HepG2 (cell line): ENCODE results near the gene MOGAT3. TPM values are rescaled to one million over a fixed set of nuclear protein-coding genes. Genes with fewer than 3 reads are reported as not detected.

Experiments
- HDAC1 ChIP-seq: sonication (generic); formaldehyde crosslinking; IDR thresholded peaks from 2 replicates; pipeline ENCODE4 v1.5.1; 2020; ENCODE audit warnings: mild to moderate bottlenecking, missing genetic modification reagents
- RAD21 ChIP-seq: fragments of 450-650 bp; formaldehyde crosslinking; IDR thresholded peaks from 2 replicates; pipeline ENCODE4 v1.5.0; 2020; ENCODE audit warnings: mild to moderate bottlenecking
- ZNF510 ChIP-seq: sonication (generic); formaldehyde crosslinking; IDR thresholded peaks from 2 replicates; pipeline ENCODE4 v1.4.0; 2020; ENCODE audit warnings: low read depth, mild to moderate bottlenecking, missing genetic modification reagents
- polyA plus RNA-seq, 8 experiments: library from polyadenylated mRNA; depleted of rRNA in 3 of 8; stranded (reverse) in 7 of 8; unstranded in 1 of 8; fragments of >200 nt; fragmentation: Illumina TruSeq in 4 of 8; extraction: Trizol in 4 of 8; gene quantifications; 2 replicates each; pipeline versions ENCODE4 v1.2.1 to v1.2.3, GENCODE V29; 2011 to 2016; ENCODE audit warnings: low read depth in 4 of 8, missing spikeins in 1 of 8, mixed read lengths in 1 of 8; ENCODE audit not compliant: insufficient read depth in 1 of 8
- total RNA-seq, 5 experiments: library from RNA; depleted of rRNA; stranded (reverse); fragments of >200 nt; fragmentation: Illumina TruSeq; extraction: Trizol; gene quantifications; 2 replicates each; pipeline ENCODE4 v1.2.3, GENCODE V29; 2016; ENCODE audit warnings: low read depth in 1 of 5
- TF ChIP-seq, protein P1 (sequence below): sonication (generic); formaldehyde crosslinking; conservative IDR thresholded peaks from 2 replicates; pipeline ENCODE4 v1.4.0; 2020; ENCODE audit warnings: missing genetic modification reagents
- TF ChIP-seq, protein P2 (sequence below): IDR thresholded peaks from 2 replicates; pipeline ENCODE4 v1.6.1; 2016; ENCODE audit warnings: low read depth, missing genetic modification reagents, missing compliant biosample characterization
- TF ChIP-seq, protein P3 (sequence below): IDR thresholded peaks from 2 replicates; pipeline ENCODE4 v1.6.1; 2016; ENCODE audit warnings: low read depth, control low read depth
- TF ChIP-seq, protein P4 (sequence below): sonication (generic); formaldehyde crosslinking; IDR thresholded peaks from 2 replicates; pipeline ENCODE4 v1.4.0; 2020; ENCODE audit warnings: missing genetic modification reagents
- TF ChIP-seq, protein P5 (sequence below): sonication (generic); formaldehyde crosslinking; IDR thresholded peaks from 2 replicates; pipeline ENCODE4 v1.5.1; 2020; ENCODE audit warnings: missing genetic modification reagents, mild to moderate bottlenecking, borderline replicate concordance
- TF ChIP-seq, protein P6 (sequence below): sonication (generic); IDR thresholded peaks from 2 replicates; pipeline ENCODE4 v1.6.1; 2016; ENCODE audit warnings: low read depth, borderline replicate concordance

Gene MOGAT3
- total and polyA plus RNA-seq, 2 of the 13 experiments (the other 11 are each of a cell fraction or from before 2014, with no cell fraction given), result 22.5 to 30.5 TPM

DNA sequence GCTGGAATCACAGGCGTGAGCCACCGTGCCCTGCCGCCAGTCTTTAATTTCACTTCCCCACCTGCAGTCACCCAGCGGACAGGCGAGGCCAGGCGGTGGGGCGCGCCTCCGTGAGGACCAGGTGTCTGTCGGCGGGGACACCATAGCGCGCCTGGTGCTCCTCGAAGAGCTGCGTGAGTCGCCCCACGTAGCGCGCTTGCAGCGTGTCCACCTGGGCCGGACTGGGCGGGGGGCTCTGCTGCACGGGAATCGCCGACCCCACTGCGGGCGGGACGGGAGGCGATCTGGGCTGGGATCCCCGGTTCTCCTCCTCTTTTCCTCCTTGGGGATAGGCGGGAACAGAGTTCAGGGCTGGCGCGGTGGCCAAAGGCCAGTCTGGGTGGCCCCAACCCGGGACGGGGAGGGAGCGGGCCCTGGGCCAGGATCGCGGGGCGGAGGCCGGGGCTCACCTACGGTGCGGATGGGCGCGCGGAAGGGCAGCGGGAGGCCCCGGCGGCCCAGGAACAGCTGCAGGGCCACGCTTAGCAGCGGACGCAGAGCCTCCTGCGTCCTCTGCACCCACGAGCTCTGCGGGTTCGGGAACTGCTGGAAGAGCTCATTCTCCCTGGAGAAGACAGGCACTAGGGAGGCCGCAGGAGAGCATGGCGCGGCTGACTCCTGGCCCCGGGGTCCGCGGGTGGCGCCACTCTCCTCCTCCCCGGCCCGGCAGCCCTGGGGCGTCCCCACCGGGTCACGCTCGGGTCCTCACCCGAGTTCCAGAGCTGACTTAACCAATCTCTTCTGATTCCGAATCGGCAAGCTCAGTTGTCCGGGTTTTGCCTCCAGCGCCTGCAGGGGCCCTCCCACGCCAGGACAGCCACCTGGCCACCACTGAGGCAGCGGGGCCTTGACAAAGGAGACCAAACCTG, 1.1 kb upstream of the MOGAT3 start (continued):
- peak; percentile 56; the same call in 1 of the 2 replicates for TF ChIP-seq HDAC1 (CRISPR knock-in tag)
- TF ChIP-seq, protein P1, sequence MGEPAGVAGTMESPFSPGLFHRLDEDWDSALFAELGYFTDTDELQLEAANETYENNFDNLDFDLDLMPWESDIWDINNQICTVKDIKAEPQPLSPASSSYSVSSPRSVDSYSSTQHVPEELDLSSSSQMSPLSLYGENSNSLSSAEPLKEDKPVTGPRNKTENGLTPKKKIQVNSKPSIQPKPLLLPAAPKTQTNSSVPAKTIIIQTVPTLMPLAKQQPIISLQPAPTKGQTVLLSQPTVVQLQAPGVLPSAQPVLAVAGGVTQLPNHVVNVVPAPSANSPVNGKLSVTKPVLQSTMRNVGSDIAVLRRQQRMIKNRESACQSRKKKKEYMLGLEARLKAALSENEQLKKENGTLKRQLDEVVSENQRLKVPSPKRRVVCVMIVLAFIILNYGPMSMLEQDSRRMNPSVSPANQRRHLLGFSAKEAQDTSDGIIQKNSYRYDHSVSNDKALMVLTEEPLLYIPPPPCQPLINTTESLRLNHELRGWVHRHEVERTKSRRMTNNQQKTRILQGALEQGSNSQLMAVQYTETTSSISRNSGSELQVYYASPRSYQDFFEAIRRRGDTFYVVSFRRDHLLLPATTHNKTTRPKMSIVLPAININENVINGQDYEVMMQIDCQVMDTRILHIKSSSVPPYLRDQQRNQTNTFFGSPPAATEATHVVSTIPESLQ (CRISPR knock-in tag), result no peak
- TF ChIP-seq ZNF510 (CRISPR knock-in tag), result no peak
- TF ChIP-seq, protein P2, sequence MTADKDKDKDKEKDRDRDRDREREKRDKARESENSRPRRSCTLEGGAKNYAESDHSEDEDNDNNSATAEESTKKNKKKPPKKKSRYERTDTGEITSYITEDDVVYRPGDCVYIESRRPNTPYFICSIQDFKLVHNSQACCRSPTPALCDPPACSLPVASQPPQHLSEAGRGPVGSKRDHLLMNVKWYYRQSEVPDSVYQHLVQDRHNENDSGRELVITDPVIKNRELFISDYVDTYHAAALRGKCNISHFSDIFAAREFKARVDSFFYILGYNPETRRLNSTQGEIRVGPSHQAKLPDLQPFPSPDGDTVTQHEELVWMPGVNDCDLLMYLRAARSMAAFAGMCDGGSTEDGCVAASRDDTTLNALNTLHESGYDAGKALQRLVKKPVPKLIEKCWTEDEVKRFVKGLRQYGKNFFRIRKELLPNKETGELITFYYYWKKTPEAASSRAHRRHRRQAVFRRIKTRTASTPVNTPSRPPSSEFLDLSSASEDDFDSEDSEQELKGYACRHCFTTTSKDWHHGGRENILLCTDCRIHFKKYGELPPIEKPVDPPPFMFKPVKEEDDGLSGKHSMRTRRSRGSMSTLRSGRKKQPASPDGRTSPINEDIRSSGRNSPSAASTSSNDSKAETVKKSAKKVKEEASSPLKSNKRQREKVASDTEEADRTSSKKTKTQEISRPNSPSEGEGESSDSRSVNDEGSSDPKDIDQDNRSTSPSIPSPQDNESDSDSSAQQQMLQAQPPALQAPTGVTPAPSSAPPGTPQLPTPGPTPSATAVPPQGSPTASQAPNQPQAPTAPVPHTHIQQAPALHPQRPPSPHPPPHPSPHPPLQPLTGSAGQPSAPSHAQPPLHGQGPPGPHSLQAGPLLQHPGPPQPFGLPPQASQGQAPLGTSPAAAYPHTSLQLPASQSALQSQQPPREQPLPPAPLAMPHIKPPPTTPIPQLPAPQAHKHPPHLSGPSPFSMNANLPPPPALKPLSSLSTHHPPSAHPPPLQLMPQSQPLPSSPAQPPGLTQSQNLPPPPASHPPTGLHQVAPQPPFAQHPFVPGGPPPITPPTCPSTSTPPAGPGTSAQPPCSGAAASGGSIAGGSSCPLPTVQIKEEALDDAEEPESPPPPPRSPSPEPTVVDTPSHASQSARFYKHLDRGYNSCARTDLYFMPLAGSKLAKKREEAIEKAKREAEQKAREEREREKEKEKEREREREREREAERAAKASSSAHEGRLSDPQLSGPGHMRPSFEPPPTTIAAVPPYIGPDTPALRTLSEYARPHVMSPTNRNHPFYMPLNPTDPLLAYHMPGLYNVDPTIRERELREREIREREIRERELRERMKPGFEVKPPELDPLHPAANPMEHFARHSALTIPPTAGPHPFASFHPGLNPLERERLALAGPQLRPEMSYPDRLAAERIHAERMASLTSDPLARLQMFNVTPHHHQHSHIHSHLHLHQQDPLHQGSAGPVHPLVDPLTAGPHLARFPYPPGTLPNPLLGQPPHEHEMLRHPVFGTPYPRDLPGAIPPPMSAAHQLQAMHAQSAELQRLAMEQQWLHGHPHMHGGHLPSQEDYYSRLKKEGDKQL (CRISPR knock-in tag), result no peak
- TF ChIP-seq, protein P3, sequence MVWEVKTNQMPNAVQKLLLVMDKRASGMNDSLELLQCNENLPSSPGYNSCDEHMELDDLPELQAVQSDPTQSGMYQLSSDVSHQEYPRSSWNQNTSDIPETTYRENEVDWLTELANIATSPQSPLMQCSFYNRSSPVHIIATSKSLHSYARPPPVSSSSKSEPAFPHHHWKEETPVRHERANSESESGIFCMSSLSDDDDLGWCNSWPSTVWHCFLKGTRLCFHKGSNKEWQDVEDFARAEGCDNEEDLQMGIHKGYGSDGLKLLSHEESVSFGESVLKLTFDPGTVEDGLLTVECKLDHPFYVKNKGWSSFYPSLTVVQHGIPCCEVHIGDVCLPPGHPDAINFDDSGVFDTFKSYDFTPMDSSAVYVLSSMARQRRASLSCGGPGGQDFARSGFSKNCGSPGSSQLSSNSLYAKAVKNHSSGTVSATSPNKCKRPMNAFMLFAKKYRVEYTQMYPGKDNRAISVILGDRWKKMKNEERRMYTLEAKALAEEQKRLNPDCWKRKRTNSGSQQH (CRISPR knock-in tag), result no peak
- TF ChIP-seq, protein P4, sequence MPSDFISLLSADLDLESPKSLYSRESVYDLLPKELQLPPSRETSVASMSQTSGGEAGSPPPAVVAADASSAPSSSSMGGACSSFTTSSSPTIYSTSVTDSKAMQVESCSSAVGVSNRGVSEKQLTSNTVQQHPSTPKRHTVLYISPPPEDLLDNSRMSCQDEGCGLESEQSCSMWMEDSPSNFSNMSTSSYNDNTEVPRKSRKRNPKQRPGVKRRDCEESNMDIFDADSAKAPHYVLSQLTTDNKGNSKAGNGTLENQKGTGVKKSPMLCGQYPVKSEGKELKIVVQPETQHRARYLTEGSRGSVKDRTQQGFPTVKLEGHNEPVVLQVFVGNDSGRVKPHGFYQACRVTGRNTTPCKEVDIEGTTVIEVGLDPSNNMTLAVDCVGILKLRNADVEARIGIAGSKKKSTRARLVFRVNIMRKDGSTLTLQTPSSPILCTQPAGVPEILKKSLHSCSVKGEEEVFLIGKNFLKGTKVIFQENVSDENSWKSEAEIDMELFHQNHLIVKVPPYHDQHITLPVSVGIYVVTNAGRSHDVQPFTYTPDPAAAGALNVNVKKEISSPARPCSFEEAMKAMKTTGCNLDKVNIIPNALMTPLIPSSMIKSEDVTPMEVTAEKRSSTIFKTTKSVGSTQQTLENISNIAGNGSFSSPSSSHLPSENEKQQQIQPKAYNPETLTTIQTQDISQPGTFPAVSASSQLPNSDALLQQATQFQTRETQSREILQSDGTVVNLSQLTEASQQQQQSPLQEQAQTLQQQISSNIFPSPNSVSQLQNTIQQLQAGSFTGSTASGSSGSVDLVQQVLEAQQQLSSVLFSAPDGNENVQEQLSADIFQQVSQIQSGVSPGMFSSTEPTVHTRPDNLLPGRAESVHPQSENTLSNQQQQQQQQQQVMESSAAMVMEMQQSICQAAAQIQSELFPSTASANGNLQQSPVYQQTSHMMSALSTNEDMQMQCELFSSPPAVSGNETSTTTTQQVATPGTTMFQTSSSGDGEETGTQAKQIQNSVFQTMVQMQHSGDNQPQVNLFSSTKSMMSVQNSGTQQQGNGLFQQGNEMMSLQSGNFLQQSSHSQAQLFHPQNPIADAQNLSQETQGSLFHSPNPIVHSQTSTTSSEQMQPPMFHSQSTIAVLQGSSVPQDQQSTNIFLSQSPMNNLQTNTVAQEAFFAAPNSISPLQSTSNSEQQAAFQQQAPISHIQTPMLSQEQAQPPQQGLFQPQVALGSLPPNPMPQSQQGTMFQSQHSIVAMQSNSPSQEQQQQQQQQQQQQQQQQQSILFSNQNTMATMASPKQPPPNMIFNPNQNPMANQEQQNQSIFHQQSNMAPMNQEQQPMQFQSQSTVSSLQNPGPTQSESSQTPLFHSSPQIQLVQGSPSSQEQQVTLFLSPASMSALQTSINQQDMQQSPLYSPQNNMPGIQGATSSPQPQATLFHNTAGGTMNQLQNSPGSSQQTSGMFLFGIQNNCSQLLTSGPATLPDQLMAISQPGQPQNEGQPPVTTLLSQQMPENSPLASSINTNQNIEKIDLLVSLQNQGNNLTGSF (CRISPR knock-in tag), result no peak
- TF ChIP-seq, protein P5, sequence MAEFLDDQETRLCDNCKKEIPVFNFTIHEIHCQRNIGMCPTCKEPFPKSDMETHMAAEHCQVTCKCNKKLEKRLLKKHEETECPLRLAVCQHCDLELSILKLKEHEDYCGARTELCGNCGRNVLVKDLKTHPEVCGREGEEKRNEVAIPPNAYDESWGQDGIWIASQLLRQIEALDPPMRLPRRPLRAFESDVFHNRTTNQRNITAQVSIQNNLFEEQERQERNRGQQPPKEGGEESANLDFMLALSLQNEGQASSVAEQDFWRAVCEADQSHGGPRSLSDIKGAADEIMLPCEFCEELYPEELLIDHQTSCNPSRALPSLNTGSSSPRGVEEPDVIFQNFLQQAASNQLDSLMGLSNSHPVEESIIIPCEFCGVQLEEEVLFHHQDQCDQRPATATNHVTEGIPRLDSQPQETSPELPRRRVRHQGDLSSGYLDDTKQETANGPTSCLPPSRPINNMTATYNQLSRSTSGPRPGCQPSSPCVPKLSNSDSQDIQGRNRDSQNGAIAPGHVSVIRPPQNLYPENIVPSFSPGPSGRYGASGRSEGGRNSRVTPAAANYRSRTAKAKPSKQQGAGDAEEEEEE (CRISPR knock-in tag), result 0 out of 2 replicates have a peak, but pooled peaks have one; percentile 48
- TF ChIP-seq, protein P6, sequence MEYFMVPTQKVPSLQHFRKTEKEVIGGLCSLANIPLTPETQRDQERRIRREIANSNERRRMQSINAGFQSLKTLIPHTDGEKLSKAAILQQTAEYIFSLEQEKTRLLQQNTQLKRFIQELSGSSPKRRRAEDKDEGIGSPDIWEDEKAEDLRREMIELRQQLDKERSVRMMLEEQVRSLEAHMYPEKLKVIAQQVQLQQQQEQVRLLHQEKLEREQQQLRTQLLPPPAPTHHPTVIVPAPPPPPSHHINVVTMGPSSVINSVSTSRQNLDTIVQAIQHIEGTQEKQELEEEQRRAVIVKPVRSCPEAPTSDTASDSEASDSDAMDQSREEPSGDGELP, result no peak; the same call in 1 of the 2 replicates
- 0 out of 2 replicates have a peak, but pooled peaks have one; percentile 31 for TF ChIP-seq RAD21 (CRISPR knock-in tag)
